HG03432 (cell line): ENCODE data around the gene NFATC1.

ENCODE experiments used
- ATAC-seq: cut with Tn5 transposase; IDR thresholded peaks from one replicate; pipeline ENCODE4 v1.9.1; 2021; ENCODE audit warnings: mild to moderate bottlenecking, moderate library complexity; ENCODE audit not compliant: unreplicated experiment

Gene NFATC1

DNA sequence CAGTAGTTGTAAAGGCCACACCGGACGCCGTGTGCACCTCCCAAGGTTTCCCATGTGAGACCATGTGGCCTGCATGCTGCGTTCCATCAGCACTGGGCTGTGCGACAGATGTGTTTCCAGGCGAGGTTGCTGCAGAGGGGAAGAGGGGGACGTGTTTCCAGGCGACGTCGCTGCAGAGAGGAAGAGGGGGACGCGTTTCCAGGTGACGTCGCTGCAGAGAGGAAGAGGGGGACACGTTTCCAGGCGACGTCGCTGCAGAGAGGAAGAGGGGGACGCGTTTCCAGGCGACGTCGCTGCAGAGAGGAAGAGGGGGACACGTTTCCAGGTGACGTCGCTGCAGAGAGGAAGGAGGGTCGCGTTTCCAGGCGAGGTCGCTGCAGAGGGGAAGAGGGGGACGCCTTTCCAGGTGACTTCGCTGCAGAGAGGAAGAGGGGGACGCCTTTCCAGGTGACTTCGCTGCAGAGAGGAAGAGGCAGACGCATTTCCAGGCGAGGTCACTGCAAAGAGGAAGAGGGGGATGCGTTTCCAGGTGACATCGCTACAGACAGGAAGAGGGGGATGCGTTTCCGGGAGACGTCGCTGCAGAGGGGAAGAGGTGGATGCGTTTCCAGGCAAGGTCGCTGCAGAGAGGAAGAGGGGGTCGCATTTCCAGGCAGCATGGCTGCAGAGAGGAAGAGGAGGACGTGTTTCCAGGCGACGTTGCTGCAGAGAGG lies 24.5 kb downstream of the NFATC1 start:
- no peak for ATAC-seq

DNA sequence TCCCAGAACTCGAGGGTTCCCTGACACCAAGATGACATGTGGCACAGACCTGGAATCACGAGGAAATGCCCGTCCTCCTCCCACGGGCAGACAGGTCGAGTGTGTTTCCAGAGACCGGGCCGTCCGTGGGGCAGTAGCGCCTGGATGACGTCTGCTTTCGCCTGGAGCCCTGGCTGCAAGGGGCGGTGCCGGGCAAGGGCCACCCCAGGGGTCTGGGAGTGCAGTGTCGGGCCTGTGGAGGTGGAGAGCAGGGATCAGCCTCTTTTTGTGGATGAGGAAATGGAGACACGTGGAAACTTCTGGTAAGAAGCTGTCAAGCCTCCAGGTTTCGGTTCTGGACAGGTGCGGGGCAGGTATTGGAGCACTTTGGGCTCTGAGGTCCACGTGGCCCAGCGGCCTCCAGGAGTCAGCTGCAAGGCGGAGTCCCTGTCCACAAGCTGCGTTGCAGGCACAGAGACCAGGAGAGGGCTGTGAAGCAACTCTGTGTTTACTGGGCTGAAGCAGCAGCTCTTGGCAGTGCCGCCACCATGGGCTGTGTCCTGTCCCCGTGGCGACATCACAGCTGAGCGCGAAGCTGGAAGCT lies 25.6 kb downstream of the NFATC1 start:
- ATAC-seq, result no peak

GRCh38 chr18:79422022-79422782 lies 26.5 kb downstream of the NFATC1 start:
- ATAC-seq, result peak; percentile 92

DNA sequence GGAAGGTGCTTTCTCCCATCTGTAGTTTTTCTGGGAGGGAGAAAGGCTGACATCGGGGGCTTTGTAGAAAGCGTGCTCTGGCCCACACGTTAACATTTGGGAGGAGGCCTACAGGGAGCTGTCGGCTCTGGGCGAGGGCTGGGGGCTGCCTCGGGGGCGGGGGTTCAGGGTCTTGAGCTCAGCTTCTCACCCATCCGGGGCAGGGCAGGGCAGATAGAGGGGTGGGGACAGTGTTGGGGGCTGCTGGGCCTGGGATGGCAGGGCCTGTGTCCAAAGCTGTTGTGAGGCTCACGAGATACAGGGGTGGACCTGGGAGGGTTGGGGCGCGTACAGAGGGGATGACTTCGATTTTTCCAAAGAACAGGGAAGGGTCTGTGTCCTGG lies 27.0 kb downstream of the NFATC1 start:
- ATAC-seq, result no peak

DNA sequence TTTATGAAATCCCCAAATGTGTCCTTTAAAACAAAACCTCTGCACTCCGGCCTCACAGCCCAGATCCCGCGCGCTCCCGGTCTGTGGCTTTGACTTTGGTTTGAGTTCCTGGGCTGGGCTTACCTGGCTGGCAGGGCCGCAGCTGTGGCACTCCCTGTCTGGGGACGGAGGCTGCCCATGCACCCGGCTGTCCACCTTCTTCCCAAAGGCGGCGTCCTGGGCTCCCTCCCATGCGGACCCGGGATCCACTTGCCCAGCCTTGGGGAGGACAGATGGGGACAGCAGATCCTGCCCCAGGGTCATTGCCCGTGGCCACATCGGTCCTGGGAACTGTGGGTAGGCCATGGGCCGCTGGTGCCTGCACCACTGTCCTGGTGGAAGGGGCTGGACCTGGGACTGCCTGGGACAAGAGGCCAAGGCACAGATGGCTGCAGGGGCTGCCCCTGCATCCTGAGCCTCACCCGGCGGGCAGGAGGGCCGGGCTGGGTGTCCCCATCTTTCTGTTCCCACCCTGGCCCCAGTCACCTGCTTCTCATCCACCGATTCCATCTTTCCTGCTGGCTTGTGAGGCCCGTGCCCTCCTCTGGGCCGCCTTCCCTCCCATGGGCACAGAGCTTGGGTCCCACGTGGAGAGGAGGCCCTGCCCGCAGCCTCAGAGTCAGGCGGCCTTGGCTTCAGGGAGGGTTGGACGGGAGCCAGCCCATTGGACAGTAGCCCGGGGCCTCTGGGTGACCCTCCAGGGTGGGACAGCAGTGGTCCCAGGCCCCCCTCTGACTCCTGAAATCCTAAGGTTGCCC lies 27.7 kb downstream of the NFATC1 start:
- ATAC-seq, result no peak

GRCh38 chr18:79424008-79424565 lies 28.4 kb downstream of the NFATC1 start:
- no peak for ATAC-seq

DNA sequence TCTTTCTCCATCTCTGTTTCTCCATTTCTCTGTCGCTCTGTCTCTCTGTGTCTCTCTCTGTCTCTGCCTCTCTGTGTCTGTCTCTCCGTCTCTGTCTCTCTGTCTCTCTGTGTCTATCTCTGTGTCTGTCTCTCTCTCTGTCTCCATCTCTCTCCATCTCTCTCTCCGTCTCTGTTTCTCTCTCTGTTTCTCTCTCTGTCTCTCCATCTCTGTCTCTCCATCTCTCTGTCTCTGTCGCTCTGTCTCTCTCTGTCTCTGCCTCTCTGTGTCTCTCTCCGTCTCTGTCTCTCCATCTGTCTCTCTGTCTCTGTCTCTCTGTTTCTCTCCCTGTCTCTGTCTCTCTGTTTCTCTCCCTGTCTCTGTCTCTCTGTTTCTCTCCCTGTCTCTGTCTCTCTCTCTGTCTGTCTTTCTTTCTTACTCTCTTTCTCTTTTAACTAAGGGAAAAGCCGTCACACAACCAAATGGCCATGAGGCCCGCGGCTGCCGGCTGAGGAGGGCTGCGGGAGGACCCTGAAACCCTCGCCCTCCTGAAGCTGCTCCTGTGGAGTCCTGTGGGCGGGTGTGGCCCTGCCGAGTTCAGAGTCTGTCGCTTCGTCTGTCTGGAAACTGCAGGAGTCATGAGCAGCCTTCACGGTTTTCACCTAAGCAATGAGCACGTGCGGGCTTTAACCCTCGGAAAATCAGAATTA lies 29.3 kb downstream of the NFATC1 start:
- no peak for ATAC-seq

DNA sequence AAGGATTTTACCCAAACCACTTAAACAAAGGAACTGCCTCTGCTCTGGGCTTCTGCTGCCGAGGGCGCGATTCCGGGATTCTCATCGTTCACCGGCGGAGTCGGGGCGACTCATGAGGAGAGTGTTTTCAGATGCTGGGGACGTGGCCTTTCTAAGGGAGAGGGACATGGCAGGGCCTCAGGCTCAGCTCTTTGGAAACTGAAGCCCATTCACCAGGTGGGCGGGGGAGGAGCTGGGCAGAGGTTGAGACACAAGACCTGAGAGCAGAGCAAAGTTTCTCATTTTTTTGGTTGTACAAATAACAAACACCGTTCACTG lies 29.8 kb downstream of the NFATC1 start:
- ATAC-seq, result no peak

- ATAC-seq, result no peak
Observed at GRCh38 chr18:79426376-79427300, 30.9 kb downstream of the NFATC1 start.

GRCh38 chr18:79427368-79428225 lies 31.9 kb downstream of the NFATC1 start:
- ATAC-seq, result no peak

DNA sequence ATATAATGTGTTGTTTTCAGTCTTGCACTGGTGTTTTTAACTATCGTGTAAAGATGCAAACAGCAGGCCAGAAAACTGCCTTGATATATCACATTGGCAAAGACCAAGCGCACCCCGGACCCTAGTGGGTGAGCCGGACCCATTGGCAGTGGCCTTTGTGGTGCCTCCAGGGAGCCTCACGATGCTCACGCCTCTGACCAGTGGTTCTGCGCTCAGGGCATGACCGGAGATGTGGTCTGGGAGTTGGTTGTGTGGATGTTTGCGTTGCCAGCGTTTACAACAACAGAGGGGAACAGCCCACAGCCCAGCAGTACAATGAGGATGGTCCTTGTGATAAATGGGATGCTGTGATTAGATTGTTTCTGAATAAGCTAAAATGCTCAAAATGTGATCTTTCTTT lies 32.6 kb downstream of the NFATC1 start:
- ATAC-seq, result no peak

DNA sequence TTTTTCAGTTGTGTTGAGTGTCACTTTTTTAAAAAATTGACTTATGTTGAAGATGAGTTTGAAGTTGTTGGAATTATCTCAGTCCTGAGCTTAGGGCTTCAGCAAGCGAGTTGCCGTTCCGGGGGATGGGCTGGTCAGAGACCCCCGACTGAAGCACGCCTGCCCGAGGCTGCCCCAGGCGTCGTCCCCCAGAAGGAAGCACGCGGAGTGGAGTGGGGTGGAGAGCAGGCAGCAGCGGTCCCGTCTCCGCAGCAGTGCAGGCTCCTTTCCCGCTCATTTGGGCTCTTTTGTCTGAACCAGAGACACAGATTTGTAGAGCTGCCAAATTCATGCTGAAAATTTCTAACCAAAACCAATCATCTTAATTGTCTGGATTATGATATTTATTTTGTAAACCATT lies 33.7 kb downstream of the NFATC1 start:
- no peak for ATAC-seq

- no peak for ATAC-seq
Observed at GRCh38 chr18:79429785-79430281, 34.1 kb downstream of the NFATC1 start.

- ATAC-seq, result no peak
Observed at GRCh38 chr18:79432376-79433120, 36.8 kb downstream of the NFATC1 start.

DNA sequence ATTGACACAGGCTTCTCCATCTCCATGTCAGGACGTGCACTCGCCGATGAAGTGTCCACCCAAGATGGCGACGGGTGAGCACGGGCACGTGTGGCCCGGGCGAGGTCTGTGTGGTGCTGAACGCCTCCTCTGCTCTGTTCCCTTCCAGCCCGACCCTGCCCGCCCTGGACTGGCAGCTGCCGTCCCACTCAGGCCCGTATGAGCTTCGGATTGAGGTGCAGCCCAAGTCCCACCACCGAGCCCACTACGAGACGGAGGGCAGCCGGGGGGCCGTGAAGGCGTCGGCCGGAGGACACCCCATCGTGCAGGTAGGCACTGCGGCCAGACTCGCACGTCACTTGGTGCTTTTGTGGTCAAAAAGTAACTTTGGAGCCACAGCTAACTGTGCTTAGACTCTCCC lies 37.7 kb downstream of the NFATC1 start:
- ATAC-seq, result no peak

GRCh38 chr18:79434607-79435401 lies 39.1 kb downstream of the NFATC1 start:
- no peak for ATAC-seq
